Right lobe of liver (tissue), 4 donors: ENCODE data around the gene FKBP1A.

Experiments used
- CTCF ChIP-seq, 4 donors: fragments of 200-600 bp in 3 of 4; fragments of 450-650 bp in 1 of 4; IDR thresholded peaks; one replicate each; pipeline versions ENCODE4 v1.5.1 to v1.8.0; 2016 to 2022; ENCODE audit warnings: antibody characterized with exemption in 4 of 4, mild to moderate bottlenecking in 2 of 4
- POLR2A ChIP-seq: fragments of 450-650 bp; IDR thresholded peaks from one replicate; pipeline ENCODE4 v1.6.1; 2017; ENCODE audit warnings: antibody characterized with exemption, mild to moderate bottlenecking
- donor health status: DM: no; HTN: no; CAD: no.
- donor health status: DM: no; HTN: no; CAD: no.
- donor health status: DM: no; HTN: yes; CAD: no.

DNA sequence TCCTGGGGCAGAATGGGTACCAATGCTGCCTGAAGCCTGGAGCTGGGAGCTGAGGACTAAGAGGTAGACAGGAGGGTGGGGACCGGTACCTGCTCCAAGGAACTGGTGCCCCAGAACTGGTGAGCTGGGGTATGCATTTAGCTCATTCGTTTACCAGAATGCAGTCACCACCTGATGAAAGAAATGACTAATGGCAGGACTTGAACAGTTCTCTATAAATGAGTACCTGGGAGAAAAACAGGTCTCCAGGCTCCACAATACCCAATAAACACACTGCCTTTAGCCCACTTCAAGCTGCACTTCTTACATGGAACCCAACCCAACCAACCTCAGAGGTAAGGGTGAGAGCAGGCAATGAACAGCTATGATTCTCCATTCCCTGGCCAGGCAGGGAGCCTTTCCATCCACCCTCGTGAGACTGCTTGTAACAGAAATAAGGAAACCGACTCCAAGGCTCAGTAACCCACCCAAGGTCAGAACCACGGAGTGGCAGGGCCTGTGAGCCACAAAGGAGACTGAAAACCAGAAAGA, 15.4 kb downstream of the FKBP1A start:
- no peak for TF ChIP-seq POLR2A
- TF ChIP-seq CTCF (IDR thresholded peaks at IDR 0.05): no peak
